Hepatocyte (in vitro differentiated cells): ENCODE data around the gene ARHGAP42. TPM values are rescaled to one million over a fixed set of nuclear protein-coding genes. Genes with fewer than 3 reads are reported as not detected.

Experiments
- DNase-seq: peaks from one replicate; pipeline ENCODE4 v3.0.0-alpha.2; 2016; ENCODE audit warnings: low spot score
- H2AFZ ChIP-seq: fragments of 200-600 bp; sonication (generic); 2 replicates; pipeline ENCODE4 v1.6.0; 2016; ENCODE audit warnings: antibody characterized with exemption, mild to moderate bottlenecking
- H3K27ac ChIP-seq: fragments of 200-600 bp; sonication (generic); 2 replicates; pipeline ENCODE4 v1.5.1; 2016; ENCODE audit warnings: mild to moderate bottlenecking
- H3K27me3 ChIP-seq: fragments of 200-600 bp; sonication (generic); 2 replicates; pipeline ENCODE4 v1.6.1; 2016
- H3K36me3 ChIP-seq: fragments of 200-600 bp; sonication (generic); replicated peaks from 2 replicates; pipeline ENCODE4 v1.5.1; 2016; ENCODE audit warnings: low read depth; ENCODE audit not compliant: insufficient read depth
- H3K4me1 ChIP-seq: fragments of 200-600 bp; sonication (generic); 2 replicates; pipeline ENCODE4 v1.5.1; 2016; ENCODE audit warnings: mild to moderate bottlenecking, moderate library complexity; ENCODE audit not compliant: insufficient read depth
- H3K4me2 ChIP-seq: fragments of 200-600 bp; sonication (generic); 2 replicates; pipeline ENCODE4 v1.6.0; 2016
- H3K4me3 ChIP-seq: fragments of 200-600 bp; sonication (generic); 2 replicates; pipeline ENCODE4 v1.5.1; 2016; ENCODE audit warnings: mild to moderate bottlenecking
- H3K79me2 ChIP-seq: fragments of 200-600 bp; sonication (generic); 2 replicates; pipeline ENCODE4 v1.6.0; 2017; ENCODE audit warnings: mild to moderate bottlenecking
- H3K9me2 ChIP-seq: fragments of 200-600 bp; sonication (generic); replicated peaks from 2 replicates; pipeline ENCODE4 v1.6.0; 2017; ENCODE audit warnings: mild to moderate bottlenecking; ENCODE audit not compliant: insufficient read depth
- H3K9me3 ChIP-seq: fragments of 200-600 bp; sonication (generic); 2 replicates; pipeline ENCODE4 v1.5.1; 2016; ENCODE audit warnings: low read depth, mild to moderate bottlenecking
- H4K20me1 ChIP-seq: fragments of 200-600 bp; sonication (generic); 2 replicates; pipeline ENCODE4 v1.6.0; 2016; ENCODE audit warnings: mild to moderate bottlenecking; ENCODE audit not compliant: insufficient read depth, poor library complexity, severe bottlenecking
- EZH2 ChIP-seq: fragments of 200-600 bp; sonication (generic); IDR thresholded peaks from 2 replicates; pipeline ENCODE4 v1.6.1; 2016; ENCODE audit warnings: antibody characterized with exemption, mild to moderate bottlenecking, borderline replicate concordance
- EZH2phosphoT487 ChIP-seq: fragments of 200-600 bp; sonication (generic); IDR thresholded peaks from one replicate; pipeline ENCODE4 v1.6.1; 2018; ENCODE audit warnings: antibody characterized with exemption, mild to moderate bottlenecking, low read depth, moderate library complexity; ENCODE audit not compliant: unreplicated experiment, severe bottlenecking
- WGBS: methylation state at CpG from one replicate; pipeline ENCODE4 v1.1.6; 2016; ENCODE audit warnings: low lambda C conversion rate; ENCODE audit errors: missing lambda C conversion rate; 5-methylcytosine and 5-hydroxymethylcytosine counted together
- polyA plus RNA-seq: library from polyadenylated mRNA; unstranded; fragments of >200 nt; fragmentation: Nextera tagmentation; extraction: Ambion mirVana; gene quantifications from 2 replicates; pipeline ENCODE4 v1.2.1, GENCODE V29; 2016
- total RNA-seq: library from RNA; depleted of rRNA; stranded (reverse); fragments of >200 nt; gene quantifications from 2 replicates; pipeline ENCODE4 v1.2.3, GENCODE V29; 2014
- TF ChIP-seq, protein P1 (sequence below): fragments of 200-600 bp; sonication (generic); IDR thresholded peaks from 2 replicates; pipeline ENCODE4 v1.5.1; 2016; ENCODE audit warnings: antibody characterized with exemption, mild to moderate bottlenecking; ENCODE audit not compliant: poor library complexity

ARHGAP42 gene
- total and polyA plus RNA-seq, 2 experiments from 2014 or later = 8.7 to 26.5 TPM

DNA sequence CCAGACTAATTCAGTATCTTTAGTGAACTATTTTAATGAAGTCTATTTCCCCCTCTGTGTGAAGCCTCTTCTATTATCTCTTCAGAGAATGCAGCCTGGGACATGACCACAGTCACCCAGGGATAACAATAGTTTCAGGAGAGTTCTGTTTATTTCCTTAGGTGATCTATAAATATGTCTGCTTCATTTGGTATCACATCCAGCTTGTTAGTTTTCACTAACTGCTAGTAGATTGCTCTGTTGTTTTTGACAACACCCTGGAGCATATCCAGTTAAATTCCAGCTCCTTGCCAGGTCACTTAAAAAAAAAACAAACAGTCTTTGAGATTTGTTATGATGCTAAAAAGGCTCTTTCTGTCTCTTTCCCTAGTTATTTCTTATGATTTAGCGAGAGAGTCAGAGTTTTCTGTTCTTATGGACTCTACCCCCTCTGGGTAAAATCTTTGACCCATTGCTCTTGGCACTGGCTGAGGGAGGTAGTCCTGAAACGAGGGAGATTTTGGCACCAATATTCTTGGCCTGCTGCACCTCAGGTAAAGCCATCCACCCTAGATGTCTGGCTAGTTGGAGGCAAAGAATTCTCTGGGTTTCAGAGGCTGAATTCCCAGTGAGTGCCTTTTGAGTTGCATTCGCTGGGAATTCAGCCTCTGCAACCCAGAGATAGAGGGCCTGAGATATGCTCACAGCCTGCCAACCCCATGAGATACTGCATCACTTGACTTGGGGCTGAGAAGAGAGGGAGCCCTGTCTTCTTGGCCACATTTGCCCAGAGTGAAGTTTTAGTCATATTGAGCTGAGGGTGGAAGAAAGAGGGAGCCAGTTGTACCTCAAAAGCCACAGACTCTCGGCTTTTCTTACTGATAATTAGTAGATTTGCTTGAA lies 283.4 kb downstream of the ARHGAP42 start:
- no peak for TF ChIP-seq EZH2
- TF ChIP-seq, protein P1, sequence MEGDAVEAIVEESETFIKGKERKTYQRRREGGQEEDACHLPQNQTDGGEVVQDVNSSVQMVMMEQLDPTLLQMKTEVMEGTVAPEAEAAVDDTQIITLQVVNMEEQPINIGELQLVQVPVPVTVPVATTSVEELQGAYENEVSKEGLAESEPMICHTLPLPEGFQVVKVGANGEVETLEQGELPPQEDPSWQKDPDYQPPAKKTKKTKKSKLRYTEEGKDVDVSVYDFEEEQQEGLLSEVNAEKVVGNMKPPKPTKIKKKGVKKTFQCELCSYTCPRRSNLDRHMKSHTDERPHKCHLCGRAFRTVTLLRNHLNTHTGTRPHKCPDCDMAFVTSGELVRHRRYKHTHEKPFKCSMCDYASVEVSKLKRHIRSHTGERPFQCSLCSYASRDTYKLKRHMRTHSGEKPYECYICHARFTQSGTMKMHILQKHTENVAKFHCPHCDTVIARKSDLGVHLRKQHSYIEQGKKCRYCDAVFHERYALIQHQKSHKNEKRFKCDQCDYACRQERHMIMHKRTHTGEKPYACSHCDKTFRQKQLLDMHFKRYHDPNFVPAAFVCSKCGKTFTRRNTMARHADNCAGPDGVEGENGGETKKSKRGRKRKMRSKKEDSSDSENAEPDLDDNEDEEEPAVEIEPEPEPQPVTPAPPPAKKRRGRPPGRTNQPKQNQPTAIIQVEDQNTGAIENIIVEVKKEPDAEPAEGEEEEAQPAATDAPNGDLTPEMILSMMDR = no peak
- TF ChIP-seq EZH2phosphoT487 = no peak
- Histone ChIP-seq H3K4me2 (no peak overlapping the region), H3K4me1 (no peaks in the 10 kb centered on the region), H3K27me3 (no peaks in the 10 kb centered on the region), H3K27ac (no peak overlapping the region), H3K9me3 (no peaks in the 10 kb centered on the region), H3K9me2 (no peaks in the 10 kb centered on the region), H3K4me3 (no peak overlapping the region), H3K36me3 (no peaks in the 10 kb centered on the region), H3K79me2 (no peaks in the 10 kb centered on the region), H4K20me1 (no peaks in the 10 kb centered on the region), H2AFZ (no peak overlapping the region)
- DNase-seq = no peak
- WGBS = 87% methylated on average over 4 of the region's 4 CpGs

DNA sequence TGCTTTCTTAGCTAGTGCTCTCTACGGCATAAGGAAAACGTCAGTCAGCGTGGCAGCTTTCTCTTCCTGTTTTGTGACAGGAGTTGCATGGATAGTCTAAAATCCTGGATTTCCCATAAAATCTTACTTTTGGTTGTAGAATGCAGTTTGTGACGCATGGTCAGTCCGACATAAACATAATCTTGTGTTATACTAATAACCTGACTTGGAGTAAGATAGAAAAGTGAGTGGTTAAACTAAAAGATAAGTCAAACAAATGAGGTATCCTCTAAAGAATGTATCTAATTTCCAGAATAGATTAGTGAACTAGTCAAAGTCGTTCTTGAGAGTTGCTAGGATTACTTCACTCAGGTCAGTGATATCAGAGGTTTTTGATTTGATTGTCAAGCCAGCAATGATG lies 285.0 kb downstream of the ARHGAP42 start:
- Histone ChIP-seq H3K9me2 (no peaks in the 10 kb centered on the region), H3K27me3 (no peaks in the 10 kb centered on the region), H2AFZ (no peak overlapping the region), H3K4me1 (no peaks in the 10 kb centered on the region), H3K79me2 (no peaks in the 10 kb centered on the region), H3K36me3 (no peaks in the 10 kb centered on the region), H4K20me1 (no peaks in the 10 kb centered on the region), H3K4me2 (no peak overlapping the region), H3K9me3 (no peaks in the 10 kb centered on the region), H3K4me3 (no peak overlapping the region), H3K27ac (no peak overlapping the region)
- TF ChIP-seq EZH2 (no peak), EZH2phosphoT487 (no peak)
- TF ChIP-seq, protein P1 = no peak
- no peak for DNase-seq
- 74% methylated on average over 6 of the region's 6 CpGs for WGBS

DNA sequence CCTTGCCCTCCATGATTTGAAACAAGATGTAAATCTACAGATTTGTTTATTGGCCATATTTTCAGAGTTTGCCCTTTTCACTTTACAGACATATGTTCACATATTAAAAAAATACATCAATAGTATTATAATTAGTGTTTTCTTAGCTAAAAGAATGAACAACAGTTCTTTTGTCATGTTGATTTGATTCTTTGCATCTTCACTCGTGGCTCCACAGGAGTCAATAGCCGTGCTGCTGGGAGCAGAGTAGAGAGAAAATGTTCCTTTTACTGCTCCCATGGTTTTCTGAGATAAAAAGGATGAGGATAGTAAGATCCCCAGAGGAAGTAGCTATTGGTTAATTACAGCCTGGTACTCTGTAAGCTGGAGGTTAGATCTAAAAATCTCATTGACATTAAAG lies 291.4 kb downstream of the ARHGAP42 start:
- no peaks in the 10 kb centered on the region for H3K27me3 ChIP-seq
- H3K79me2 ChIP-seq = no peaks in the 10 kb centered on the region
- H3K4me3 ChIP-seq = no peak overlapping the region
- no peaks in the 10 kb centered on the region for H3K9me2 ChIP-seq
- H3K4me2 ChIP-seq = no peak overlapping the region
- no peak for DNase-seq
- no peaks in the 10 kb centered on the region for H3K4me1 ChIP-seq
- H3K36me3 ChIP-seq = no peaks in the 10 kb centered on the region
- no peaks in the 10 kb centered on the region for H3K9me3 ChIP-seq
- no peak overlapping the region for H2AFZ ChIP-seq
- 59% methylated on average over 2 of the region's 2 CpGs for WGBS
- no peak overlapping the region for H3K27ac ChIP-seq
- TF ChIP-seq EZH2phosphoT487 = no peak
- TF ChIP-seq, protein P1 = no peak
- no peak for TF ChIP-seq EZH2
- H4K20me1 ChIP-seq = no peaks in the 10 kb centered on the region
